GM19324 (cell line): ENCODE results near the gene FCN1.

Experiments used
- ATAC-seq: cut with Tn5 transposase; IDR thresholded peaks from one replicate; pipeline ENCODE4 v1.9.1; 2021; ENCODE audit warnings: mild to moderate bottlenecking, moderate library complexity; ENCODE audit not compliant: unreplicated experiment, low FRiP score

FCN1 gene

DNA sequence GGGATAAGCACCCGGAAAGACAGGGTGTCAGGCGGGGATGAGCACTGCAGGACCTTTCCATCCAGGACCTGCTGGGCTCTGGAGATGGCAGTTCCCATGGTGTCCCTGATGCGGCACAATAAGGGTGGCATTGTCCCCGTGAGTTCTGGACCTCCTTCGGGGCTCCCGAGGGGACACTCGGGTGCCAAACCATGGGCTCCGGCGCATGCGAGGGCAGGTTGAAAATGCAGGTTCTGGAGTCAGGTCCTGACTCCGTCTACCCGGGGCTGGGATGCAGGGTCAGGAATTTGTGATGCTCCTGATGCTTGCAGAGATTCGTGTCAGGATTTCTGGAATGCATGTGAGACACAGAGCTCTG is 36.4 kb downstream of the FCN1 start:
- ATAC-seq, result no peak

- no peak for ATAC-seq
Observed at GRCh38 chr9:134880484-134881312, 37.0 kb downstream of the FCN1 start, which contains the start of gene FCN2. FCN2 (plus strand) TSS chr9:134880810; CDS start chr9:134880822, 12 bp downstream.

GRCh38 chr9:134879664-134880483 is 37.8 kb downstream of the FCN1 start:
- no peak for ATAC-seq

- ATAC-seq, result no peak
Observed at GRCh38 chr9:134877541-134877940, 40.2 kb downstream of the FCN1 start.

DNA sequence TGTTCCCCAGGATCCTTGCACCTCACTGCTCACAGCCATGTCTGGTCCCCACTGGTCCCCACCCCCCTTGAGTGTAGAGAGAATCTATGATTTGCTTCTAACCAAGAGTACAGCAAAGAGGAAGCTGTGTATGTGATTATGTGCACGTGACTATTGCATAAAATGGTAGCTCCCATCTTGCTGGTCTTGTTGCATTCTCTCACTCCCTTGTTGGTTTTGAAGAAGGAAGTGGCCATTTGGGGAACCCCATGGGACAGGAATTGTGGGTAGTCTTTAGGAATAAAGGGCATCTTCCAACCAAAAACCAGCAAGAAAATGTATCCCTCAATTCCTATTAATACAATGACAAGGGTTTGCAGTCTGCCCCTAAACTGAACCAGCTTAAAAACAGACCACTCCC is 42.3 kb downstream of the FCN1 start:
- ATAC-seq, result no peak

DNA sequence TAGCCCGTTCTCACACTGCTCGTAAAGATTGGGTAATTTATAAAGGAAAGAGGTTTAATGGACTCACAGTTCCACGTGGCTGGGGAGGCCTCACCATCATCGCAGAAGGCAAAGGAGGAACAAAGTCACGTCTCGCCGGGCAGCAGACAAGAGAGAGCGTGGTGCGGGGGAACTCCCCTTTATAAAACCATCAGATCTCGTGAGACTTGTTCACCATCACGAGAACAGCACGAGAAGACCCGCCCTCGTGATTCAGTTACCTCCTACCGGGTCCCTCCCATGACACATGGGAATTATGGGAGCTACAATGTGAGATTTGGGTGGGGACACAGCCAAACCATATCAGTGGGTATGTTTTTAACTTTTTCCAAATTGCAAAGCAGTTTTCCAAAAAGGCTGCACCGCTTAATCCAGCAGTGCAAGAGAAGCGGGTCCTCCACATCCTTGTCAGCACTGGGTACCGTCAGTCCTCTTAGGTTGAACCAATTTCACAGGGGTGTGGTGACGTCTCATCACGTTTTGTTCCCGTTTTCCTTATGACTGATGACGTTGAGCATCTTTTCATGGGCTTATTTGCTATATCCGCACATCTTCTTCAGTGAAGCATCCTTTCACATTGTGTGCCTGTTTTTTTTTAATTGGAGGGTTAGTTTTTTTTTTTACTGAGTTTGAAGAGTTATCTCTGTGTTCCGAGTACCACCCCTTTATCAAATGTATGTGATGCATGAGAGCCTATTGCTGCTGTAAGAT is 45.1 kb downstream of the FCN1 start:
- no peak for ATAC-seq

- no peak for ATAC-seq
Observed at GRCh38 chr9:134871697-134872340, 45.9 kb downstream of the FCN1 start.

- ATAC-seq, result no peak
Observed at GRCh38 chr9:134870746-134871662, 46.7 kb downstream of the FCN1 start.

- no peak for ATAC-seq
Observed at GRCh38 chr9:134870301-134870694, 47.4 kb downstream of the FCN1 start.

DNA sequence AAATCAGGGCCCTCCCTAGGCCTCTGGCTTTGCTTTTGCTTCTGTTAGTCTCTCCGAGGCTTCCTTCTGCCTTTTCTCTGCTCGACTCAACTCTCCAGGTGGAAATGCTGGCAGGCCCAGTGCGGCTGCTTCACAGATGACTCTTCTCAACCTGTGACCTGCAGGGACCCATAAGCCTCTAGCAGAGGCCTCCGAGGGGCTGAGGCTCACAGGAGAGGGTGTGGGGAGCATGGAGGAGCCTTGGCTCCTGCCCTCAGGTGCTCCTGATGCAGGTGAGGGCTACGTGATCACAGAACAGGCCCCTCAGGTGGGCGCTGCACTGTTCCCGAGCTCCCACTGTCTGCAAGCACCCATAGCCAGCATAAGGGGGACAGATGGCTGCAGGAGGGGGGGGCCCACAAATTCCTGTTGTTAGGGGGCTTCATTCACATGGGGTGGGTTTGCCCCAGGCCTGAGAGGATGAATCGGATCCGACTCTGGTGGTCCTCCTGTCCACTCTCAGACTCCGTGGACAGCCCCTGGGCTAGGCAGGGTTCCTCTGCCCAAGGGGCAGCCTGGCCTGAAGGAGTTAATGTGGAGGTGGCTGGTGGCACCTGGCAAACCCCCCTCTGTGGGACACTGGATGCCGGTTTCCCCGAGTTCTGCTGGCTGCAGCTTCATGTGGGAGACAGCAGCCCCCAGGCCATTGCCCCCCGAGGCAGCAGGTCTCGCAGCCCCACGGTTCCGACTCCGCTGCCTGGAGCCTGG is 48.0 kb downstream of the FCN1 start:
- ATAC-seq, result no peak

GRCh38 chr9:134868751-134869553 is 48.8 kb downstream of the FCN1 start:
- ATAC-seq, result no peak

- ATAC-seq, result no peak
Observed at GRCh38 chr9:134867917-134868750, 49.6 kb downstream of the FCN1 start.

- ATAC-seq, result no peak
Observed at GRCh38 chr9:134864821-134865190, 52.9 kb downstream of the FCN1 start.

- no peak for ATAC-seq
Observed at GRCh38 chr9:134863941-134864820, 53.5 kb downstream of the FCN1 start.

GRCh38 chr9:134863306-134863902 is 54.3 kb downstream of the FCN1 start:
- no peak for ATAC-seq
